ENCODE data around the gene WDR26.

Gene WDR26

DNA sequence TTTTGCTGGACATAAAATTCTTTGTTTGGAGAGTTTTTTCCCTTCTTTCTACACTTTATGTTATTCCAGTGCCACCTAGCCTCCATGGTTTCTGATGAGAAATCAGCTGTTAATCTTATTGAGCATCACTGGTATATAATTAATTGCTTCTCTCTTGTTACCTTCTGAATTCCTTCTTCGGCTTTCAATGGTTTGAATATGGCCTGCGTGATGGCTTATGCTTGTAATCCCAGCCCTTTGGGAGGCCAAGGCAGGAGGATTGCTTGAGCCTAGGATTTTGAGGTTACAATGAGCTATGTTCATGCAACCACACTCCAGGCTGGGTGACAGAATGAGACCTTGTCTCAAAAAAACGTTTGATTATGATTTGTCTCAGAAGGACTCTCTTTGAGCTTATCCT is 90.9 kb downstream of the WDR26 start:
- no peak for DNase-seq

DNA sequence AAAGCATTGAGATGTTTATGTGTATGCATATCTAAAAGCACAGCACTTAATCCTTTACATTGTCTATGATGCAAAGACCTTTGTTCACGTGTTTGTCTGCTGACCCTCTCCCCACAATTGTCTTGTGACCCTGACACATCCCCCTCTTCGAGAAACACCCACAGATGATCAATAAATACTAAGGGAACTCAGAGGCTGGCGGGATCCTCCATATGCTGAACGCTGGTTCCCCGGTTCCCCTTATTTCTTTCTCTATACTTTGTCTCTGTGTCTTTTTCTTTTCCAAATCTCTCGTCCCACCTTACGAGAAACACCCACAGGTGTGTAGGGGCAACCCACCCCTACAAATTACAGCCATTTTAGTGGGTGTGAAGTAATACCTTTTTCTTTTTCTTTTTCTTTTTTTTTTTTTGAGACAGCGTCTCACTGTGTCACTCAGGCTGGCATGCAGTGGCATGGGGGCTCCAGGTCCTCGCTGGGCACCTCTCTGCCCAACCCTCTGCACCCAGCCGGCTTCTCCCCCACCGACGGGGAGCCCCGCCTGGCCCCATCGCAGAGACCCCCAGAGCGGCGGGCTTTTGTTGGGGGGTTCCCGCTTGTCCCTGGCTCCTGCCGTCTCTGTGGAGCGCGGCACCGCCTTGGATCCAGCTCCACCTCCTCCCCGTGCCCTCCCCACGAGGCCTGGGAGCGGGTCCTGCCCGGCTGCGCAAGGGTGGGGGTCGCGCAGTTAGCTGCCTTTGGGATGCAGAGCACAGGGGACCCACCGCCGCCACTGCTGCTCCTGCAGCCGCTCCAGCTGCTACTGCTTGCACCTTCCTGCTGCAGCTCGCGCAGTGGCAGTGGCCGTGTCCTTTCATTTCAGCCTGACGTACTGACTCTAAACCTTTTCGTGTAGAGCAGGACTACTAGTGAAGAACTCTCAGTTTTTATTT is 93.9 kb downstream of the WDR26 start:
- peak; percentile 14 to 21 for DNase-seq

DNA sequence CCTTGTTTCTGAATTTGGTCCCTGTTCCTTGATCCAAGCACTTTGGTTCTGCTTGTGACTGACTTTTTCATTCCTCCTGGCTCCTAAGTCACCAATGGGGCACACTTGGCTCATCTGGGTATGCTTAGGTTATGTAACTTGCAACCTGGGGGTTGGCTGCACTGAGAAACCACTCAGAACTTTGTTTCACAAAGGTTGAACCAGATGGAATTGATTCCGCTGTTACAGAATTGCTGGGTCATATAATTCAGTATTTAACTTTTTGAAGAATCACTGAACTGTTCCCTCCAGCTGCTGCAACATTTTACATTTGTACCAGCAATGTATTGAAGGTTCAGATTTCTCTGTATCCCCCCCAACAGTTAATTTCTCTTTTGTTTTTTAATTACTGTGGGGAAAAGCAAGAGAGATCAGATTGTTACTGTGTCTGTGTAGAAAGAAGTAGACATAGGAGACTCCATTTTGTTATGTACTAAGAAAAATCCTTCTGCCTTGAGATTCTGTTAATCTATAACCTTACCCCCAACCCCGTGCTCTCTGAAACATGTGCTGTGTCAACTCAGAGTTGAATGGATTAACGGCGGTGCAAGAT is 95.1 kb downstream of the WDR26 start:
- DNase-seq, result no peak

DNA sequence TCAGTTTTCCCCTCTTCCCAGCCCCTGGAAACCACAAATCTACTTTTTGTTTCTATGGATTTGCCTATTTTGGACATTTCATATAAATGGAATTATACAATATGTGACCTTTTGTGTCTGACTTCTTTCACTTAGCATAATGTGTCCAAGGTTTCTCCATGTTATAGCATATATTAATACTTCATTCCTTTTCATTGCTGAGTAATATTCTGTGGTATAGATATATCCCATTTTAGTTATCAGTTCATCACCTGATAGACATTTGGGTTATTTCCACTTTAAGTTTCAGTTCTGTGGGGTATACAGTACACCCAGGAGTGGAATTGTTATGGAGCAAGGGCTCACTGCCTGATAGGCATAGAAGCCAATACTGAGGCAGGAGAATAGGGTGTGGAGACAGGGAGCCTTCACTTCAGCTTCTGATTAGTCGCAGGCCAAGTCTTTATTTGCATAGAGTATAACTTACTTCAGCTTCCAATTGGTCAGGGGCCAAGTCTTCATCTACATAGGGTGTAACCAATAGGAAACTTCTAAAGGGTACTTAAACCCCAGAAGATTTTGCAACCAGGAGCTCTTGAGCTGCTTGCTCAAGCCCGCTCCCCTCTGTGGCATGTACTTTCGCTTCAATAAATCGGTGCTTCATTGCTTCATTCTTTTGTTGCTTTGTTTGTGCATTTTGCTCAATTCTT is 96.3 kb downstream of the WDR26 start:
- DNase-seq, result no peak

Measured in activated CD4-positive, alpha-beta T cell treated with anti-CD3 and anti-CD28 coated beads for 4 hours (primary cell).